GM12865 (cell line): ENCODE data around the gene TOR1AIP2.
A peak's percentile ranks its signal among the peaks of the same experiment; 100 is the strongest.
"Not testable (repeated sequence)": the region's sequence is repeated elsewhere in the genome, so short reads cannot be mapped to it uniquely, and the experiment has no call there.

Experiments
- DNase-seq: peaks from one replicate; pipeline ENCODE4 v3.0.0; 2010; ENCODE audit warnings: low read depth
- H3K4me3 ChIP-seq: 2 replicates; pipeline ENCODE4 v1.5.1; 2011; ENCODE audit warnings: mild to moderate bottlenecking, low read depth, low read length, control low read depth
- TF ChIP-seq, protein P1 (sequence below): IDR thresholded peaks from 2 replicates; pipeline ENCODE4 v1.5.1; 2011; ENCODE audit warnings: low read length, control low read depth, low read depth, inconsistent platforms; ENCODE audit not compliant: insufficient read depth; ENCODE audit errors: missing control alignments

Gene TOR1AIP2

DNA sequence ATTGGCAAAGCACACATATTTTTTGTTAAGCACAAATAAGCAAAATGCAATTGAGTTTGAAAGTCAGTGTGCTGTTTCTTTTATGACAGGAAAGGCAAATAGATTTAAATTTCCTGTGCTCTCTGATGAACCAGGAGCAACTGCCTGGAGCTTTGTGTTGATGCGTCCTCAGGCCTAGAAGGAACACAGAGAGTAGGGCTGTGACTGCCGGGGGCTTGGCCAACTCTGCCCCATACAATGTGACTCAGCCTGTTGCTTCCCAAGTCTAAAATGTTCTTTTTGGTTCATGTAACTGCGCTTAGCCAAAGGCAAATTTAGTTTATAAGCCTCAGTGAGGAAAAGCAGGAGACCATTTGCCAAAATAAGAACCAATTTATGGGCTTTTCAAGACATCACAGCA is 37.5 kb downstream of the TOR1AIP2 start:
- no peak for DNase-seq
- TF ChIP-seq, protein P1, sequence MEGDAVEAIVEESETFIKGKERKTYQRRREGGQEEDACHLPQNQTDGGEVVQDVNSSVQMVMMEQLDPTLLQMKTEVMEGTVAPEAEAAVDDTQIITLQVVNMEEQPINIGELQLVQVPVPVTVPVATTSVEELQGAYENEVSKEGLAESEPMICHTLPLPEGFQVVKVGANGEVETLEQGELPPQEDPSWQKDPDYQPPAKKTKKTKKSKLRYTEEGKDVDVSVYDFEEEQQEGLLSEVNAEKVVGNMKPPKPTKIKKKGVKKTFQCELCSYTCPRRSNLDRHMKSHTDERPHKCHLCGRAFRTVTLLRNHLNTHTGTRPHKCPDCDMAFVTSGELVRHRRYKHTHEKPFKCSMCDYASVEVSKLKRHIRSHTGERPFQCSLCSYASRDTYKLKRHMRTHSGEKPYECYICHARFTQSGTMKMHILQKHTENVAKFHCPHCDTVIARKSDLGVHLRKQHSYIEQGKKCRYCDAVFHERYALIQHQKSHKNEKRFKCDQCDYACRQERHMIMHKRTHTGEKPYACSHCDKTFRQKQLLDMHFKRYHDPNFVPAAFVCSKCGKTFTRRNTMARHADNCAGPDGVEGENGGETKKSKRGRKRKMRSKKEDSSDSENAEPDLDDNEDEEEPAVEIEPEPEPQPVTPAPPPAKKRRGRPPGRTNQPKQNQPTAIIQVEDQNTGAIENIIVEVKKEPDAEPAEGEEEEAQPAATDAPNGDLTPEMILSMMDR: no peak
- no peak overlapping the region for H3K4me3 ChIP-seq

DNA sequence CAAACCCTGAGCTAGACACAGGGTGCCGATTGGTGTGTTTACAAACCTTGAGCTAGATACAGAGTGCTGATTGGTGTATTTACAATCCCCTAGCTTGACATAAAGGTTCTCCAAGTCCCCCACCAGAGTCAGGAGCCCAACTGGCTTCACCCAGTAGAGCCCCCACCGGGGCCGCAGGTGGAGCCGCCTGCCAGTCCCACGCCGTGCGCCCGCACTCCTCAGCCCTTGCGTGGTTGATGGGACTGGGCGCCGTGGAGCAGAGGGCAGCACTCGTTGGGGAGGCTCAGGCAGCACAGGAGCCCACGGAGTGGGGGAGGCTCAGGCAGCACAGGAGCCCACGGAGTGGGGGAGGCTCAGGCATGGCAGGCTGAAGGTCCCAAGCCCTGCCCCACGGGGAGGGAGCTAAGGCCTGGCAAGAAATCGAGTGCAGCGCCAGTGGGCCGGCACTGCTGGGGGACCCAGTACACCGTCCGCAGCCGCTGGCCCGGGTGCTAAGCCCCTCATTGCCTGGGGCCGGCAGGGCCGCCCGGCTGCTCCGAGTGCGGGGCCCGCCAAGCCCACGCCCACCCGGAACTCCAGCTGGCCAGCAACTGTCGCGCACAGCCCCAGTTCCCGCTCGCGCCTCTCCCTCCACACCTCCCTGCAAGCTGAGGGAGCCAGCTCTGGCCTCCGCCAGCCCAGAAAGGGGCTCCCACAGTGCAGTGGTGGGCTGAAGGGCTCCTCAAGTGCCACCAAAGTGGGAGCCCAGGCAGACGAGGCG is 40.7 kb downstream of the TOR1AIP2 start:
- not testable (repeated sequence) for DNase-seq, H3K4me3 ChIP-seq

DNA sequence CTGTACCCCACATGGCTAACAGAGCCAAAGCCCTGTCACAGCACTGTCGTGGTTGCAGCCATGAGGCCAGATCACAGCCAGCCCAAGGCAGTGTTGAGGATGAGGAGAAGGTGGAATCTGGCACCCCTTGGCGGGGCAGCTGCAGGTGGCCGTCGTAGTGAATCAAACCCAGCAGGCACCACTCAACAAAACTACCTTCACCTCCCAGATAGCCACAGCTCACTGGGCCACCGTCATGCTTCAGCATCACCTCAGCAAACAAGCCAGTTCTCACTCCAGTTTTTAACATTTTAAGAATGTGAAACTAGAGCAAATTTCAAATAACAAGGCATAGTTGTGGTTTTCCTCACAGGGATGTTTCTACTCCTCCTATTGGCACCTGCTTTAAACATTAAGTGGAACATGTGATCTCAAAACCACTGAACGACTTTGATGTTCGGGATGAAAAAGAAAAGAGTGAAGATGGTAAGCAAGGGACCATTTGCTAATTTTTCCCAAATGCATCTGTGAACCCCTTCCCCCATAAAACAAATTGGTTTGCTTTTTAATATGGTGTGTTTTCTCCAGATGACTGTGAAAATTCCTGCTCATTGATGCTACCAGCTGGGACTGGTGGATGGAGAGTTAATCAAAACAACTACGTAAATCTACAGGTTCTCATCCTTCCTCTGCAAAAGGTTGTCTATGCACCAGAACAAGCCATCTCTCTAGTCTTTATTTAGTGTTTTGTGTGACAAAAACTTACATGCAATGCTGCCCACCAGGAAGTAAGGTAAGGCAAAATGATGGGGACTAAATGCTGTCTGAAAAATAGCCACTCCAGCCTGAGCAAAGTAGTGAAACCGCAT is 45.5 kb downstream of the TOR1AIP2 start:
- TF ChIP-seq, protein P1: no peak
- DNase-seq: peak; percentile 26
- no peak overlapping the region for H3K4me3 ChIP-seq

- H3K4me3 ChIP-seq: no peak overlapping the region
- DNase-seq: no peak
- TF ChIP-seq, protein P1: no peak
These were observed 46.4 kb downstream of the TOR1AIP2 start for GRCh38 chr1:179831225-179831624.

- DNase-seq: no peak
- H3K4me3 ChIP-seq: no peak overlapping the region
- TF ChIP-seq, protein P1: no peak
These were observed 49.0 kb downstream of the TOR1AIP2 start for GRCh38 chr1:179828554-179829110.

DNA sequence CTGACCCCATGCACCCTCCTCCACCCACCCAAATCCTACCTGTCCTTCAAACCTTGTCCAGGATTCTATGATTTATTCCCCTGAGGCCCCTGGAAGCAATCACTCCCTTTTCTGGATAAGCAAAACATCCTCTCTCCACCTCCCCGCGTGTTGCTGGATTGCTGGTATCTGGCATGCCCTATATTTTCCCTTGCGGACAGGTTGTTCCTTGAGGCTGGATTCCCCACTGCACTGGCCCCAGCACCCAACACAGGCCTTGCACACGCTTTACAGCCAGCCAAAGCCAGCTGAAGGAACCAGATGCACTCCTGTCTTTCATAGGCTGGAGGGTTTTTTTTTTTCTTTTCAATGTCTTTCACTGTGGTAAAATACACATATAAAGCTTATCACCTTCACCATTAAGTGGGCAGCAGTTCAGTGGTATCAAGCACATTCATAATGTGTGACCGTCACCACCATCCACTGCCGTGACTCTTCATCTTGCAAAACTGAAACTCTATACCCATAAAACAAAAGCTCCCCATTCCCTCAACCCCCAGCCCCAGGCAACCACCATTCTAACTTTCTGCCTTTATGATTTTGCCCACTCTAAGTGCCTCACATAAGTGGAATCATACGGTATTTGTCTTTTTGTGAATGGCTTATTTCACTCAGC is 50.9 kb downstream of the TOR1AIP2 start:
- no peak overlapping the region for H3K4me3 ChIP-seq
- TF ChIP-seq, protein P1: no peak
- DNase-seq: no peak
